IMR-90 (cell line): ENCODE measurements around the gene DDX20.

Source experiments
- CTCF ChIP-seq: conservative IDR thresholded peaks from 2 replicates; pipeline ENCODE4 v1.5.1; 2012; ENCODE audit warnings: mild to moderate bottlenecking, low read depth, low read length, improper control_type of control experiment
- FOS ChIP-seq: fragments of 150-350 bp; IDR thresholded peaks from 2 replicates; pipeline ENCODE4 v1.6.1; 2016; ENCODE audit warnings: low read depth, low read length
- MXI1 ChIP-seq: IDR thresholded peaks from 2 replicates; pipeline ENCODE4 v1.6.1; 2012; ENCODE audit warnings: low read depth, mild to moderate bottlenecking, low read length, moderate library complexity, borderline replicate concordance
- POLR2A ChIP-seq: IDR thresholded peaks from 2 replicates; pipeline ENCODE4 v1.6.1; 2012; ENCODE audit warnings: mild to moderate bottlenecking, low read depth, low read length
- RAD21 ChIP-seq: IDR thresholded peaks from 2 replicates; pipeline ENCODE4 v1.6.1; 2012; ENCODE audit warnings: low read length, improper control_type of control experiment
- SMC3 ChIP-seq: fragments of 150-350 bp; IDR thresholded peaks from 2 replicates; pipeline ENCODE4 v1.6.1; 2016; ENCODE audit warnings: low read depth, mild to moderate bottlenecking, antibody characterized with exemption, low read length, moderate library complexity
- USF2 ChIP-seq: fragments of 150-350 bp; IDR thresholded peaks from 2 replicates; pipeline ENCODE4 v1.6.1; 2017; ENCODE audit warnings: mild to moderate bottlenecking, antibody characterized with exemption, low read length, low read depth

GRCh38 chr1:111734856-111735255 is 20.8 kb upstream of the DDX20 start:
- no peak for TF ChIP-seq CTCF
- no peak for TF ChIP-seq SMC3
- no peak for TF ChIP-seq USF2
- no peak for TF ChIP-seq POLR2A
- TF ChIP-seq RAD21 = no peak
- TF ChIP-seq FOS = no peak
- TF ChIP-seq MXI1 = no peak
